H1 (cell line): ENCODE results near the gene PIP5K1C. TPM values are rescaled to one million over a fixed set of nuclear protein-coding genes. Genes with fewer than 3 reads are reported as not detected.

Experiments
- polyA plus RNA-seq, 7 experiments: library from polyadenylated mRNA; depleted of rRNA in 3 of 7; stranded (reverse) in 5 of 7; unstranded in 2 of 7; fragments of >200 nt in 5 of 7; fragments of 200-250 nt in 2 of 7; gene quantifications; 1 replicate in 5 of 7; 2 replicates in 1 of 7; 4 replicates in 1 of 7; pipeline versions ENCODE4 v1.2.1 to v1.2.3, GENCODE V29; 2011 to 2013; ENCODE audit warnings: missing spikeins in 2 of 7, mixed read lengths in 2 of 7
- total RNA-seq: library from RNA; stranded (reverse); fragmentation: NEBNext Ultra II Directional; extraction: Animal tissue kit (Norgen Biotek cat#: 25700); gene quantifications from 2 replicates; pipeline ENCODE4 v1.2.1, GENCODE V29; 2021
- TF ChIP-seq, protein P1 (sequence below): fragments of 300-600 bp; sonication (generic); IDR thresholded peaks from 2 replicates; pipeline ENCODE4 v1.7.1; 2012; ENCODE audit warnings: low read length, moderate library complexity, mild to moderate bottlenecking, inconsistent platforms; ENCODE audit not compliant: insufficient replicate concordance

The PIP5K1C gene
- total and polyA plus RNA-seq, 2 of the 8 experiments (the other 6 are each of a cell fraction or from before 2014, with no cell fraction given): 10.6 to 32.9 TPM

GRCh38 chr19:3700242-3701032, at the start of gene PIP5K1C (continued):
- TF ChIP-seq, protein P1, sequence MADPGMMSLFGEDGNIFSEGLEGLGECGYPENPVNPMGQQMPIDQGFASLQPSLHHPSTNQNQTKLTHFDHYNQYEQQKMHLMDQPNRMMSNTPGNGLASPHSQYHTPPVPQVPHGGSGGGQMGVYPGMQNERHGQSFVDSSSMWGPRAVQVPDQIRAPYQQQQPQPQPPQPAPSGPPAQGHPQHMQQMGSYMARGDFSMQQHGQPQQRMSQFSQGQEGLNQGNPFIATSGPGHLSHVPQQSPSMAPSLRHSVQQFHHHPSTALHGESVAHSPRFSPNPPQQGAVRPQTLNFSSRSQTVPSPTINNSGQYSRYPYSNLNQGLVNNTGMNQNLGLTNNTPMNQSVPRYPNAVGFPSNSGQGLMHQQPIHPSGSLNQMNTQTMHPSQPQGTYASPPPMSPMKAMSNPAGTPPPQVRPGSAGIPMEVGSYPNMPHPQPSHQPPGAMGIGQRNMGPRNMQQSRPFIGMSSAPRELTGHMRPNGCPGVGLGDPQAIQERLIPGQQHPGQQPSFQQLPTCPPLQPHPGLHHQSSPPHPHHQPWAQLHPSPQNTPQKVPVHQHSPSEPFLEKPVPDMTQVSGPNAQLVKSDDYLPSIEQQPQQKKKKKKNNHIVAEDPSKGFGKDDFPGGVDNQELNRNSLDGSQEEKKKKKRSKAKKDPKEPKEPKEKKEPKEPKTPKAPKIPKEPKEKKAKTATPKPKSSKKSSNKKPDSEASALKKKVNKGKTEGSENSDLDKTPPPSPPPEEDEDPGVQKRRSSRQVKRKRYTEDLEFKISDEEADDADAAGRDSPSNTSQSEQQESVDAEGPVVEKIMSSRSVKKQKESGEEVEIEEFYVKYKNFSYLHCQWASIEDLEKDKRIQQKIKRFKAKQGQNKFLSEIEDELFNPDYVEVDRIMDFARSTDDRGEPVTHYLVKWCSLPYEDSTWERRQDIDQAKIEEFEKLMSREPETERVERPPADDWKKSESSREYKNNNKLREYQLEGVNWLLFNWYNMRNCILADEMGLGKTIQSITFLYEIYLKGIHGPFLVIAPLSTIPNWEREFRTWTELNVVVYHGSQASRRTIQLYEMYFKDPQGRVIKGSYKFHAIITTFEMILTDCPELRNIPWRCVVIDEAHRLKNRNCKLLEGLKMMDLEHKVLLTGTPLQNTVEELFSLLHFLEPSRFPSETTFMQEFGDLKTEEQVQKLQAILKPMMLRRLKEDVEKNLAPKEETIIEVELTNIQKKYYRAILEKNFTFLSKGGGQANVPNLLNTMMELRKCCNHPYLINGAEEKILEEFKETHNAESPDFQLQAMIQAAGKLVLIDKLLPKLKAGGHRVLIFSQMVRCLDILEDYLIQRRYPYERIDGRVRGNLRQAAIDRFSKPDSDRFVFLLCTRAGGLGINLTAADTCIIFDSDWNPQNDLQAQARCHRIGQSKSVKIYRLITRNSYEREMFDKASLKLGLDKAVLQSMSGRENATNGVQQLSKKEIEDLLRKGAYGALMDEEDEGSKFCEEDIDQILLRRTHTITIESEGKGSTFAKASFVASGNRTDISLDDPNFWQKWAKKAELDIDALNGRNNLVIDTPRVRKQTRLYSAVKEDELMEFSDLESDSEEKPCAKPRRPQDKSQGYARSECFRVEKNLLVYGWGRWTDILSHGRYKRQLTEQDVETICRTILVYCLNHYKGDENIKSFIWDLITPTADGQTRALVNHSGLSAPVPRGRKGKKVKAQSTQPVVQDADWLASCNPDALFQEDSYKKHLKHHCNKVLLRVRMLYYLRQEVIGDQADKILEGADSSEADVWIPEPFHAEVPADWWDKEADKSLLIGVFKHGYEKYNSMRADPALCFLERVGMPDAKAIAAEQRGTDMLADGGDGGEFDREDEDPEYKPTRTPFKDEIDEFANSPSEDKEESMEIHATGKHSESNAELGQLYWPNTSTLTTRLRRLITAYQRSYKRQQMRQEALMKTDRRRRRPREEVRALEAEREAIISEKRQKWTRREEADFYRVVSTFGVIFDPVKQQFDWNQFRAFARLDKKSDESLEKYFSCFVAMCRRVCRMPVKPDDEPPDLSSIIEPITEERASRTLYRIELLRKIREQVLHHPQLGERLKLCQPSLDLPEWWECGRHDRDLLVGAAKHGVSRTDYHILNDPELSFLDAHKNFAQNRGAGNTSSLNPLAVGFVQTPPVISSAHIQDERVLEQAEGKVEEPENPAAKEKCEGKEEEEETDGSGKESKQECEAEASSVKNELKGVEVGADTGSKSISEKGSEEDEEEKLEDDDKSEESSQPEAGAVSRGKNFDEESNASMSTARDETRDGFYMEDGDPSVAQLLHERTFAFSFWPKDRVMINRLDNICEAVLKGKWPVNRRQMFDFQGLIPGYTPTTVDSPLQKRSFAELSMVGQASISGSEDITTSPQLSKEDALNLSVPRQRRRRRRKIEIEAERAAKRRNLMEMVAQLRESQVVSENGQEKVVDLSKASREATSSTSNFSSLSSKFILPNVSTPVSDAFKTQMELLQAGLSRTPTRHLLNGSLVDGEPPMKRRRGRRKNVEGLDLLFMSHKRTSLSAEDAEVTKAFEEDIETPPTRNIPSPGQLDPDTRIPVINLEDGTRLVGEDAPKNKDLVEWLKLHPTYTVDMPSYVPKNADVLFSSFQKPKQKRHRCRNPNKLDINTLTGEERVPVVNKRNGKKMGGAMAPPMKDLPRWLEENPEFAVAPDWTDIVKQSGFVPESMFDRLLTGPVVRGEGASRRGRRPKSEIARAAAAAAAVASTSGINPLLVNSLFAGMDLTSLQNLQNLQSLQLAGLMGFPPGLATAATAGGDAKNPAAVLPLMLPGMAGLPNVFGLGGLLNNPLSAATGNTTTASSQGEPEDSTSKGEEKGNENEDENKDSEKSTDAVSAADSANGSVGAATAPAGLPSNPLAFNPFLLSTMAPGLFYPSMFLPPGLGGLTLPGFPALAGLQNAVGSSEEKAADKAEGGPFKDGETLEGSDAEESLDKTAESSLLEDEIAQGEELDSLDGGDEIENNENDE: no peak
- TF ChIP-seq, all 59 proteins: peak for 9
